GM12872 (cell line): ENCODE results near the gene CACNA1G.

ENCODE experiments used
- CTCF ChIP-seq: IDR thresholded peaks from 3 replicates; pipeline ENCODE4 v1.5.1; 2011; ENCODE audit warnings: low read depth, mild to moderate bottlenecking, low read length, moderate library complexity; ENCODE audit not compliant: insufficient read depth

Gene CACNA1G

GRCh38 chr17:50560185-50560824 is at the start of gene CACNA1G:
TSS of gene CACNA1G (plus strand) at chr17:50560715. CDS start at chr17:50561460, 745 bp downstream.
- no peak for TF ChIP-seq CTCF

- TF ChIP-seq CTCF: no peak
Observed at GRCh38 chr17:50511058-50511457, 49.5 kb upstream of the CACNA1G start.

- no peak for TF ChIP-seq CTCF
Observed at GRCh38 chr17:50513495-50513894, 47.0 kb upstream of the CACNA1G start.

DNA sequence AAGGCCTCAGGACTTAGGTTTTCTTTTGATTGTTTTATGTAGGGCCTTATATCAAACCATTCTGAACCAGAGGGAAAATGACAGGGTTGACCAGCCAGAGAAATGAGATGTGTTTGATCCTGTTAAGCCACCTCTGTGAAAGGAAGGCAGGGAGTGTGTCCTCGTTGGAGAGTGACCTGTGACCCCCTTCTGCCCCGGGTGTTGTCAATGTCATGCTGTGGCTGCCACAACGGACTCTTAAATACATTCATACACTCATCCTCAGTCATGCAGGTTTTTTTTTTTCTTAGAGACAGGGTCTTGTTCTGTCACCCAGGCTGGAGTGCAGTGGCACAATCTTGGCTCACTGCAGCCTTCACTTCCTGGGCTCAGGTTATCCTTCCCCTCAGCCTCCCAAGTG is 46.1 kb upstream of the CACNA1G start:
- TF ChIP-seq CTCF: no peak

DNA sequence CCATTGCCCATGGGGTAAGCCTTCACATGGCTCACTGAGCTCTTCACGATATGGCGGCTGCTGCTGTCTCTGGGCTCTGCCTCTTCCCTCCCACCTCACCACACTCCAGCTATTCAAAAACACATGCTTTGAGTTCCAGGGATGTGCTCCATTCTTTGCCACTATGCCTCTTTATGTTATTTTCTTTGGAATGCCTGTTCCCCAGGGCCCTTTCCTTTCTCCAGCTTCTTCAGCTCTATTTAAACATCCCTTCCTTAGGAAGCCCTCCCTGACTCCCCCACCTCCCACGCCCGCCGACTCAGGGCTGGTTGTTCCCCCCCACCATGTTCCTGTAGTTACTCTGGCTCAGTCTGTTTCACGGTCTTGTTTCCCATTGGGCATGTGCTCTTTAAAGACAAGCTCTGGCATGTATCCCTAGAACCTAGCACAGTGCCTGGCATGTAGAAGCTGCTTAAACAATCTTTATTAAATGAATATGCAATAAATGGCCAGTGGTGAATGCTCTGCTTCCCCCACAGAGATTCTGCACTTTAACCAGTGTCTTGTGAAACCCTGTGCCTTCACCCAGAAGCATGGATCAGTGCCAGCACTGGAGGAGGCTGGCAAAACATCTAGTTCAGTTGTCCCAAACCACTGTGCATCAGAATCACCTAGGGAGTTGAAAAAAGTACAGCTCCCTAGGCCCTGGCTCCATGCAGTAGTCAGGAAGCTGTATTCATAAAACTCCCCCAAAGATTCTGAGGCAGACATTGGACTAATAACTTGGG is 45.4 kb upstream of the CACNA1G start:
- no peak for TF ChIP-seq CTCF

GRCh38 chr17:50517011-50517410 is 43.5 kb upstream of the CACNA1G start:
- TF ChIP-seq CTCF: no peak

- TF ChIP-seq CTCF: no peak
Observed at GRCh38 chr17:50517504-50518383, 42.8 kb upstream of the CACNA1G start.
